OCI-LY1 (cell line): ENCODE measurements around the gene NKPD1.

Experiments
- H2AFZ ChIP-seq: fragments of 200-600 bp; sonication (generic), shearing (Covaris generic); 2 replicates; pipeline ENCODE4 v1.6.0; 2014; ENCODE audit warnings: antibody characterized with exemption, mild to moderate bottlenecking, low read length
- H3F3A ChIP-seq: fragments of 200-600 bp; sonication (generic), shearing (Covaris generic); 2 replicates; pipeline ENCODE4 v1.6.0; 2014; ENCODE audit warnings: mild to moderate bottlenecking, antibody characterized with exemption, low read length, moderate library complexity; ENCODE audit not compliant: insufficient read depth
- H3K27ac ChIP-seq: fragments of 200-600 bp; sonication (generic); 2 replicates; pipeline ENCODE4 v1.5.1; 2014; ENCODE audit warnings: low read length, mixed run types, mild to moderate bottlenecking, low read depth; ENCODE audit not compliant: poor library complexity, severe bottlenecking
- H3K27me3 ChIP-seq: fragments of 200-600 bp; sonication (generic); 2 replicates; pipeline ENCODE4 v1.6.0; 2014; ENCODE audit warnings: antibody characterized with exemption, mild to moderate bottlenecking, low read length, moderate library complexity; ENCODE audit not compliant: insufficient read depth
- H3K36me3 ChIP-seq: fragments of 200-600 bp; sonication (generic); 2 replicates; pipeline ENCODE4 v1.6.1; 2014; ENCODE audit warnings: mild to moderate bottlenecking, antibody characterized with exemption, low read length, moderate library complexity, mixed read lengths; ENCODE audit not compliant: insufficient read depth
- H3K4me1 ChIP-seq: fragments of 200-600 bp; sonication (generic); 2 replicates; pipeline ENCODE4 v1.5.1; 2014; ENCODE audit warnings: mild to moderate bottlenecking, low read length, moderate library complexity; ENCODE audit not compliant: insufficient read depth, severe bottlenecking
- H3K4me2 ChIP-seq: fragments of 200-600 bp; sonication (generic), shearing (Covaris generic); 2 replicates; pipeline ENCODE4 v1.6.1; 2014; ENCODE audit warnings: low read length
- H3K4me3 ChIP-seq: fragments of 200-600 bp; sonication (generic); 2 replicates; pipeline ENCODE4 v1.5.1; 2014; ENCODE audit warnings: low read length, low read depth, mild to moderate bottlenecking, mixed read lengths; ENCODE audit not compliant: poor library complexity, severe bottlenecking
- H3K79me2 ChIP-seq: fragments of 200-600 bp; shearing (Covaris generic); 2 replicates; pipeline ENCODE4 v1.6.1; 2016; ENCODE audit warnings: mixed run types, low read length, mixed read lengths; ENCODE audit not compliant: insufficient read depth
- H3K9ac ChIP-seq: fragments of 200-600 bp; sonication (generic), shearing (Covaris generic); 2 replicates; pipeline ENCODE4 v1.6.1; 2014; ENCODE audit warnings: mild to moderate bottlenecking, low read length, mixed read lengths
- H3K9me2 ChIP-seq: fragments of 200-600 bp; sonication (generic), shearing (Covaris generic); 2 replicates; pipeline ENCODE4 v1.6.1; 2014; ENCODE audit warnings: low read depth, mild to moderate bottlenecking, low read length, mixed read lengths
- H3K9me3 ChIP-seq: fragments of 200-600 bp; shearing (Covaris generic); 2 replicates; pipeline ENCODE4 v1.6.1; 2014; ENCODE audit warnings: low read length, mixed read lengths
- H4K20me1 ChIP-seq: fragments of 200-600 bp; sonication (generic), shearing (Covaris generic); 2 replicates; pipeline ENCODE4 v1.6.0; 2016; ENCODE audit warnings: mild to moderate bottlenecking, low read length; ENCODE audit not compliant: insufficient read depth
- EZH2 ChIP-seq: fragments of 200-600 bp; sonication (generic), shearing (Covaris generic); IDR thresholded peaks from 2 replicates; pipeline ENCODE4 v1.8.0; 2017; ENCODE audit warnings: borderline replicate concordance, mixed run types, mild to moderate bottlenecking, antibody characterized with exemption, low read length, moderate library complexity, mixed read lengths
- TF ChIP-seq, protein P1 (sequence below): fragments of 200-600 bp; sonication (generic), shearing (Covaris generic); IDR thresholded peaks from 2 replicates; pipeline ENCODE4 v1.5.1; 2017; ENCODE audit warnings: mild to moderate bottlenecking, antibody characterized with exemption, low read length, moderate library complexity, mixed read lengths

NKPD1 gene

DNA sequence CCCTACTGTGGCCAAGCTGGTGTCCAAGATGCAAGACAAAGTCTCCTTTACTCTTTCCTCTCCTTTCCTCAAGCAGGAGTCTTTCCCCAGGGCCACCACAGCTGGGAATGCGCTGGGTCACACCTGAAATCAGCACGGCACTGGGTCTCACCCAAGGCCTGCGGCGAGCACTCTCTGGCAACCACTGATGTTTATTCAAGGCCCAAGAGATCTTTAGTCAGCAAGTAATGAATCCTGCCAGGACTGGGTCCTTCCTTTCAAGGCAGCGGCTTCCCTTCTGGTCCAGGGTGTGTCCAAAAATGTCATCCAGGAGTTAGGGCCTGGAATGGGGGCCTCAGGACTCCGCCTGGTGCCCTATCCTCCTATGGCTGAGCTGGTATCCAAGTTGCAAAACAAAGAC, 41.9 kb upstream of the NKPD1 start:
- TF ChIP-seq EZH2: no peak
- TF ChIP-seq, protein P1, sequence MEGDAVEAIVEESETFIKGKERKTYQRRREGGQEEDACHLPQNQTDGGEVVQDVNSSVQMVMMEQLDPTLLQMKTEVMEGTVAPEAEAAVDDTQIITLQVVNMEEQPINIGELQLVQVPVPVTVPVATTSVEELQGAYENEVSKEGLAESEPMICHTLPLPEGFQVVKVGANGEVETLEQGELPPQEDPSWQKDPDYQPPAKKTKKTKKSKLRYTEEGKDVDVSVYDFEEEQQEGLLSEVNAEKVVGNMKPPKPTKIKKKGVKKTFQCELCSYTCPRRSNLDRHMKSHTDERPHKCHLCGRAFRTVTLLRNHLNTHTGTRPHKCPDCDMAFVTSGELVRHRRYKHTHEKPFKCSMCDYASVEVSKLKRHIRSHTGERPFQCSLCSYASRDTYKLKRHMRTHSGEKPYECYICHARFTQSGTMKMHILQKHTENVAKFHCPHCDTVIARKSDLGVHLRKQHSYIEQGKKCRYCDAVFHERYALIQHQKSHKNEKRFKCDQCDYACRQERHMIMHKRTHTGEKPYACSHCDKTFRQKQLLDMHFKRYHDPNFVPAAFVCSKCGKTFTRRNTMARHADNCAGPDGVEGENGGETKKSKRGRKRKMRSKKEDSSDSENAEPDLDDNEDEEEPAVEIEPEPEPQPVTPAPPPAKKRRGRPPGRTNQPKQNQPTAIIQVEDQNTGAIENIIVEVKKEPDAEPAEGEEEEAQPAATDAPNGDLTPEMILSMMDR: no peak
- Histone ChIP-seq H3K9me3 (no peaks in the 10 kb centered on the region), H4K20me1 (no peaks in the 10 kb centered on the region), H3K79me2 (no peaks in the 10 kb centered on the region), H3K4me2 (no peak overlapping the region), H3F3A (no peaks in the 10 kb centered on the region), H3K9me2 (no peaks in the 10 kb centered on the region), H3K27me3 (0 out of 2 replicates have a peak, but pooled peaks cover 6% of the 10 kb centered on the region), H3K4me1 (no peaks in the 10 kb centered on the region), H2AFZ (no peak overlapping the region), H3K36me3 (no peaks in the 10 kb centered on the region; the same call in 1 of the 2 replicates), H3K4me3 (no peak overlapping the region), H3K9ac (no peak overlapping the region), H3K27ac (no peak overlapping the region)

DNA sequence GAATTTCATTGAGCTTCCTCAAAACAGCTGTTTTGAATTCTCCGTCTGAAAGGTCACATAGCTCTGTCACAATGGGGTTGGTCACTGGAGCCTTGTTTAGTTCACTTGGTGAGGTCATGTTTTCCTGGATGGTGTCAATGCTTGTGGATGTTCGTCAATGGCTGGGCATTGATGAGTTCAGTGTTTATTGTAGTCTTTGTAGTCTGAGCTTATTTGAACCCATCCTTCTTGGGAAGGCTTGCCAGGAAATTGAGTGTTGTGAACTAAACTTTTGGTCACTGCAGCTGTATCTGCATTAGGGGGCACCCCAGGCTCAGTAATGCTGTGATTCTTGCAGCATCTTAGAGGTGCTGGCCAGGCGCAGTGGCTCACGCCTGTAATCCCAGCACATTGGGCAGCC, 39.8 kb upstream of the NKPD1 start:
- Histone ChIP-seq H3K27ac (no peak overlapping the region), H3K27me3 (peaks cover 6% of the 10 kb centered on the region; the same call in 1 of the 2 replicates), H3K9me3 (no peaks in the 10 kb centered on the region), H3K79me2 (no peaks in the 10 kb centered on the region), H3K4me2 (no peak overlapping the region), H3K9me2 (no peaks in the 10 kb centered on the region), H3K4me3 (no peak overlapping the region), H3F3A (no peaks in the 10 kb centered on the region), H3K4me1 (no peaks in the 10 kb centered on the region), H3K9ac (no peak overlapping the region), H4K20me1 (no peaks in the 10 kb centered on the region), H3K36me3 (no peaks in the 10 kb centered on the region; the same call in 1 of the 2 replicates), H2AFZ (no peak overlapping the region)
- no peak for TF ChIP-seq EZH2
- TF ChIP-seq, protein P1: peak; percentile 24; the same call in 1 of the 2 replicates

DNA sequence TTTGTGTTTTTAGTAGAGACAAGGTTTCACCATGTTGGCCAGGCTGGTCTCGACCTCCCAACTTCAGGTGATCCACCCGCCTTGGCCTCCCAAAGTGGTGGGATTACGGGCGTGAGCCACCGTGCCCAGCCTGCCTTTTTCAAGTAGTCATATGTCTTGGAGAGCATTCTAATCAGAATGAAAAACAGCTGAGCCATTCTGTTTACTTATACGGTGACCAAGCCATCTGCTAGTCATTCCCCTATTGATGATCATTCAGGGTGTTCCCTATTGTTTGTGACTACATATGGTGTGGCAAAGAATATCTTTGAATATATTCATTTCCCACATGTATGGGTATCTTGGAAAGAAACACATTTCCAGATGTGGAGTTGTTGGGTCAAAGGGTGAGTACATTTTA, 35.0 kb upstream of the NKPD1 start:
- Histone ChIP-seq H3K27ac (no peak overlapping the region), H3K4me1 (no peaks in the 10 kb centered on the region), H3K4me3 (no peak overlapping the region), H3K9ac (no peak overlapping the region), H3K9me3 (no peaks in the 10 kb centered on the region), H4K20me1 (no peaks in the 10 kb centered on the region), H3K4me2 (no peak overlapping the region), H3K79me2 (no peaks in the 10 kb centered on the region), H3K36me3 (no peaks in the 10 kb centered on the region), H3F3A (no peaks in the 10 kb centered on the region), H2AFZ (no peak overlapping the region), H3K9me2 (no peaks in the 10 kb centered on the region), H3K27me3 (peaks cover 6% of the 10 kb centered on the region; the same call in 1 of the 2 replicates)
- TF ChIP-seq, protein P1: no peak
- TF ChIP-seq EZH2: no peak
